ENCODE data around the gene TUBB2A.

GRCh38 chr6:3114377-3114776 lies 43.0 kb downstream of the TUBB2A start:
- TF ChIP-seq CTCF (IDR thresholded peaks at IDR 0.05 in 2 of 3, conservative IDR thresholded peaks at IDR 0.05 in 1 of 3; ENCODE audit: control insufficient read depth in 2 of 3, extremely low read depth in 1 of 3, insufficient read depth in 1 of 3, low read depth in 3 of 3, low read length in 3 of 3) (no peak), ZNF217 (IDR thresholded peaks at IDR 0.05) (no peak)

Measured in GM12878 (cell line).